NCI-H1092 treated with DMSO at 0.1 percent for 48 hours (cell line): ENCODE results near the gene SLCO3A1.

ENCODE experiments used
- DNase-seq: peaks from one replicate; lab custom pipeline; 2025; lab: John Stamatoyannopoulos, UW

The SLCO3A1 gene

DNA sequence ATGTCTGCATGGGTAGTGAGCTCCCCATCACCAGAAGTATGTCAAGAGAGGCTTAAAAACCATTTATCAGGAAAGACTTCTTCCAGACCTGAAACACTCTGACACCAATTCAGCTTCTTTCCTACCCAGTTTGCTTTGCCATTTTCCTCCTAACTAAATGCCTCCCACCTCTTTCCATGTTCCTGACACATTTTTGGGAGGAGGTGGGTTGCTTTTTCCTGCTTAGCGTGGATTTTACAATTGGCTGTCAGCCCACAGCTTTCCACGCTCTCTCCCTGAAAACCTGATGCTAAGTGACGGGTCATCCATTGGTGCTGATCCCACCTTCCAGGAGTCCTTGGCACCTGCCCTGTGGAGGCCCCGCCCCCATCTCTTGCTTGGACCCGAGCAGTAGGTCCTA is 275.3 kb downstream of the SLCO3A1 start:
- no peak for DNase-seq

DNA sequence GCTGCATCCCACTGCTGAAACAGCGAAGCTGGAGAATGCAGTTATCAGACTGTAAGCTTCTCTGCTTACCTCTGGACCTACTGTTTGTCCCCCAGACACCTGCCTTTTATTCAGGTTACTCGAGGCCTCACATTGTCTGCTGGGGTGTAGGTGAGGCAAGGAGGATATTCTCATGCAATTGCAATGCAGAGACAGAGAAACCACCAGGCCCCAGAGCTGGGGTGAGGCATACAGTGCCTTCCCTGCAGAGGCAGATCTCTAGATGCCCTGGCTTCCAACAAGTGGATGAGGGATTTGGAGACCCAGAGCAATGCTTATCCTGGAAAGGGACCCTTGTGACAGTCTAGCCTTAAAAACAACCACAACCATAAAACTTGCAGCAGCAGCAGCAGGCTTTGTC is 276.7 kb downstream of the SLCO3A1 start:
- DNase-seq = no peak

DNA sequence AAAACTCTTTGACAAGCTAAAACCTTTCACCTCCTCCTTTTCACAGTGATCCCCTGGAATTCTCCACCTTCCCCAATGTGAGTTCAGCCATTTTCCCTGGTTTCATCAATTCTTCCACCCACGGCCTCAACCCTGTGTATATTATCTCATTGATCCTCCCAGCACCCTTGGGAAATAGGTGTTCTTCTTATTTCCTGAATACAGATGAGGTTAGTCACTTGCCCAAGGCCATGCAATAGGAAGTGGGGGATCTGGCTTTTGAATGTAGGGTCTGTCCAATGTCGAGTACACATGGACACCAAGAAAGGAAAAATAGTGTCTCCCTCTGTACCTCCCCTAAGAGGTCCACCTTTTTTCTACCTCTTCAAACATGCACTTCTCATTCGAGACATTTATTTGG is 277.4 kb downstream of the SLCO3A1 start:
- DNase-seq = no peak

DNA sequence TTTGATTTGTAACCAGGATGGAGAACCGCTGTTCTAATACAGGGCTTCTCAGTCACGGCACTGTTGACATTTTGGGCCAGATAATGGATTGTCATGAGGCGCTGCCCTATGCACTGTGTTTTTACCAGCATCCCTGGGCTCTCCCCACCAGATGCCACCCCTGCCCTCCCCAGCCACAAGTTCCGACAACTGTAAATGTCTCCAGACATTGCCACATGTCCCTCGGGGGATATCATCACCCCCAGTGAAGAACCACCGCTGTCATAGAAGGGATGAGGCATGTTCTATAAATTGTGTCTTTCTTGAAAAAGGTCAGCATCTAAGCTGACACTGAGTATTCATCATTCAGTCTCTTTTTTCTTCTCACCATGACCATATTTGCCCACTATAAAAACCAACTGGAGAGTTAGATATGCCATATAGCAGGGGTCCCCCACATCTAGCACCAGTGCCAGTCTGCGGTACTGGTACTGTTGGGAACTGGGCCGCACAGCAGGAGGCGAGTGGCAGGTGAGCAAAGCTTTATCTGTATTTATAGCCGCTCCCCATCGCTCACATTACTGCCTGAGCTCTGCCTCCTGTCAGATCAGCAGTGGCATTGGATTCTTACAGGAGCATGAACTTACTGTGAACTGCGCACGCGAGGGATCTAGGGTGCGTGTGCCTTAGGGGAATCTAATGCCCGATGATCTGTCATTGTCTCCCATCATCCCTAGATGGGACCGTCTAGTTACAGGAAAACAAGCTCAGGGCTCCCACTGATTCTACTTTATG is 279.7 kb downstream of the SLCO3A1 start:
- DNase-seq = no peak

DNA sequence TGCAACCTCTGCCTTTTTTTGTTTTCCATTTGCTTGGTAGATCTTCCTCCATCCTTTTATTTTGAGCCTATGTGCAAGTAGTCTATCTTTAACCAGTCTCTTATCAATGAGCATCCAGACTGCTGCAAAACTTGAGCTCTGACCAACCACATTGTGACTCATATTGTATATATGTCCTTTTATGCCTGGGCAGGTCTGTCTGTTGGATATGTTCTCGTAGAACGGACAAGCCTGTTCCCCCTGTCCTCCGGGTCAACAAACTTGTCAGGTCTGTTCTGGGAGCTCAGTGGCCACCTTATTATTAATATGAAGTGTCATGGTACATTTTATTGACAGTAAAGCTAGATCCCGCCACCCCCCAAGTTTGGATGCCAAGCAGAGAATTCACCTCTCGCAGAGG is 287.3 kb downstream of the SLCO3A1 start:
- DNase-seq = no peak

DNA sequence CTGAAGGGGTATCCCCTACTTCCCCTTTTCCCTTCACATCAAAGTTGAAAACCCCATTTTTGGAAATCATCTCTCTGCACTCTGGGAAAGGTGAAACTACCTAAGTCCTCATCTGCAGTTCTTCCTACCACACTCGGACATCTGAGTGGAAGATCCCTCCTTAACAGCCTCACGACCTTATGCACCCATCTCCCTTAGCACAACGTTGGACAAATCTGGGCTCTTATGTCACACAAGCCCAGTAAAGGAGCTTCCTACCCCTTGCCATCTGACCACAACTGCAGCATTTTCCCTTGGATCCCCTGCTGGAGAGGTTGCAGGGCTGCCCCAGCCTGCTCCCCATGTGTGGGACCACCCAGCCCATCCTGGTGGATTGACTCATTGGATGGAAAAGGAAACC is 288.1 kb downstream of the SLCO3A1 start:
- no peak for DNase-seq

DNA sequence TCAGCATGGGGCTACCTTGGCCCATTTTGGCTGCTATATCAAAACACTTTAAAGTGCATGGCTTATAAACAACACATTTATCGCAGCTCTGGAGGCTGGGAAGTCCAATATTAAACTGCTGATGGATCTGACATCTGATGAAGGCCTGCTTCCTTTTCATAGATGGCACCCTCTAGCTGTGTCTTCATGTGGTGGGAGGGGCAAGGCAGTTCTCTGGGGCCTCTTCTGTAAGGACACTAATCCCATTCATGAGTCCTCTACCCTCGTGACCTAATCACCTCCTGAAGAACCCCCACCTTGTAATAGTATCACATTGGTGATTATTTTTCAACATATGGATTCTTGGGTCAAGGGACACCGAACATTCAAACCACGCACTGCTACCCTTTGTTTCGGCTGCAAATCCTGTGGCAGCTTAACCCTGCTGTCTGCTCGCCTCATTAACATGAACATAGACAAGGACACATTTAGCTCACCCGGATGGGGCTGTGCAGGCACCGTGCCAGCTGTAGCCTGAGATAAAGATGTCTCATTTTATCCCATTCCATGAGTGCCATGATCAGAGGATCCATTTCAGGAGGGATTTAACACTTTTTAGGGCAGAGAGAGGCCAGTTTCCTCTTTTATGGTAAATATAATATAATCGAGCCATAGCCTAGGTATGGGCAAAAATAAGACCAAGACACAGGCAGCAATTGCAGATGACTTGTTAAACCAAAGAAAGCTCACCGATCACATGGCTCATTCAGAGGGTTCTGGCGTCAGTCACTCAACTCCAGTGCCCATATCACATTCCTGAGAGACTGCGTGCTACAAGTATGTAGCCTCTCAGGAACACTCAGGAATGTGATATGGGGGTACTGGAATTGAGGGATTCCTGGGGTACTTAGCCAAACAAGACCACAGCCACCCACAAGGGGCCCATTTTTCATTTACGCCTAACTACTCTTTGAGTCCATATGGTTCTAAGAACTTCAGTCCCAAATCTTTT is 289.0 kb downstream of the SLCO3A1 start:
- no peak for DNase-seq

DNA sequence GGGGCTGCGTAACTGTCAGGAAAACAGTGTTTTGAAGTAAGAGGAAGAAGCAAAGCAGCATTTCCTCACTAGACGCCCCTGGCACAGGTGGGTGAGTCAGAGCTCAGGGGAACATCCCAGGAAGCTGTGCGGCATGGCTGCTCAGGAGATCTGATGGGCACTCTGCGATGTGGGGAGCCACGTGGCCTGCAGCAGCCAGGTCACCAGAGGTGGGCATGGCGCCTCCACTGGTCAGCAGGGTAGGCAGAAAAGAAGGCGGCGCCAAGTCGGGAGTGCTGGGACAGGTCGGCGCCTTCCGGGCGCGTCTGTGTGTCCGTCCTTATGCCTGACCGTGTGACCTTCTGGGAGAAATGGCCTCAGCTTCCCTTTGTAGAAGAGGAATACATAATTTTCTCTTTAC is 290.3 kb downstream of the SLCO3A1 start:
- no peak for DNase-seq

DNA sequence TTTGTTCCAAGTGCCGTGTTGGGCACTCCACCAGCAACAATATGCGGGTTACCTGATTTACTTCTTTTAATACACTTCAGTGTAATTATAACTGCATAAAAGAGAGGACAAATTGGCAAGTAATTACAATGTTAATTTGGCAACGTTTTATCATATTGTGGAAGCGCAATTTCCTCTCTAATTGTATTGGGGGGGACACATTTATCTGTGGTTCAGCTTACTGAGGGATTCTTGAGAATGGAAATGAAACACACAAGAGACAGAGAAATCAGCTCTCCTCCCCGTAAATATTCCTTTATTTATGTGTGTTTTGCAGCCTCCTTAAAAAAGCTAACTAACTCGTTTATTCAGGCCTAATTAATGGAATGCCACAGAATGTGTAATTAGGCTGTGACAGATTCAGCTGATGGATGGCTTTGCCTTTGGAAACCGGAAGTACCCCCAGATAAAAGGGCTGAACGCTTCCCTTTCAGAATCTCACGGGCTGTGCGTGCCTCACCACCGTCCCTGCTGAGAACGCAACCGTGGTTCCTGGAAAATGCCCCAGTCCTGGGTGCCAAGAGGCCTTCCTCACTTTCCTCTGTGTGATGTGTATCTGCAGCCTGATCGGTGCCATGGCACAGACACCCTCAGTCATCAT is 293.1 kb downstream of the SLCO3A1 start:
- DNase-seq = no peak

DNA sequence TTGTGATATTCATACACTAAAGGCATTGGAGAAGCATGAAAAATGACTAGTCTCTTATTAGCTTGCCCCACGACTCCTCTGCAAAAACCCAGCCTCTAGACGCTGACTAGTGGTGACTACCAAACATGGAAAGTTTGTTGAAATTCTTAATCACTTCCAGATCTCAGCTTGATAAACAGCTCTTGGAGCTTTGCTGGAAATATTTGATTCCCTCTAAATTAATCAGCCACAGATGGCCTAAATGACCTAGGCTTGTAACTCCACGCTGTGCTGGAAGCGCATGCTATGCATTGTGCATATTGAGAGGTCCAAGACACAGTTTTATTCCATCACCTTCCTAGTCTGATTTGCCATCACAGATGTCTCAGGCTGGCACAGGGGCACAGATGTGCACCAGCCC is 295.5 kb downstream of the SLCO3A1 start:
- no peak for DNase-seq

DNA sequence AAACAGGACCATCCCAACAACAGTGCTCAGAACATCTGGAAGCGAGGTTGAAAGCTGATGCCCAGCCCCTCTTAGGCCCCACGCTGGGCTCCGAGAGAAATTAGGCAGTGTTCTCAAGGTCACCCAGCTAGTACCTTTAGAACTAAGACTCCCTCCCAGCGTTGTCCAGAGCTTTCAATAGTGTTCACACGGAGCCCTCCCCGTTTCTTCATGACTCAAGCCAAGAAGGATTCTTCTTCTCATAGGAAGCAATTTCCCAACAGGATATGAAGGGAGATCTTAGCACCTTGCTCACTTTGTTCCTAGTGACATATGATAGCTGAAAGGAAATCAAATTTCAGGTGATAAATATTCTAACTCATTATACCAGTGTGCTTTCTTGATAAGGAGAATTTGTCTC is 296.0 kb downstream of the SLCO3A1 start:
- no peak for DNase-seq

DNA sequence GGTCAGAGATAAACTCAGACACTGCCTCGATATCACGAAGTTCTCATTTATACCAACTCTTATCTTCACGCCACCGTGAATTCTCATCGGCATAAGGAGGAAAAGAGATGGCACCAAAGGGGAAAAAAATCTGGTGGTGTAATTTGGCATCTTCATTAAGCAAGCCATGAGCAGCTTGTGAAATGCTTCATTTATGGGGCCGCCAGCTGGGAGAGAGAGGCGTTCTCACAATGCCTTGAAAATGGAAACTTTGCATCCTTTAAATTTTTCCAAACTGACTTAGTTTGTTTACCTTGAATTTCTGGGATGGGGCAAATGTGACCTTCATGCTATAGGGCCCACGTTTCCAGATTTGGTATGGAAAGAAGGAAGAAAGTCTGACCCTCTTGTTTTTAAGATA is 297.7 kb downstream of the SLCO3A1 start:
- no peak for DNase-seq

DNA sequence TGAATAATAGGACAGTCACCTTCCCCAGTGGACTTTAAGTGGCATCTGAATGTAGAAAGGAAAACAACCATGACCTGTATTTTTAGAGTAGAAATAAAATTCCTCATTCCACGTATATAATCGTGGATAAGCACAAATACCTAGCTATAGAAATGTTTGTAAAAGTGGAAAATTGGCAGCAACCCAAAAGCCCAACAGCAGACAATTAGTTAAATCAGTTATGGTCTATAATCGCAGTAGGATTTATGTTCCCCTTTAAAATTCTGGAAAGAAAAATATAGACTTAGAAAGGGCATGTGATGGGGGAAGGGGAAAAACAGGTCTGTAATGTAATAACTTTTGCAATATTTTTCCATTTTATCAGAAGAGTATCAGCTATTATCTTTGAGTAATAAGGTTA is 298.2 kb downstream of the SLCO3A1 start:
- no peak for DNase-seq

DNA sequence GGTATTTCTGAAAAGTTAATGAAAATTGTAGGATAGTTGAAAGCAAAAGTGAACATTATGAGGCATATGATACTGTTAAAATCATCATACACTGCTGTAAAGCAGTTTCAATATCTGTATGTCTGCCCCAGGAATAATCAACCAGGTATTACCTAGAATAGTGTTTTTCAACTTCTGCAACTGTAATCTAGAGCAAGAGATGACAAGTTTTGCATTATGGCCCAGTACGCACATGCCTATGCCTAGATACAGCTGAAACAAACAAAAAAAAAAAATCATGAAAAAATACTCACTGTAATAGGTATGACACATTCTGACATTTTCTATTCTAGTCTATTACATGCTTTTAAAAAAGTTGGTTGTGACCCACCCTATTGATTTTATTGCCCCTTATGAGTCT is 299.5 kb downstream of the SLCO3A1 start:
- no peak for DNase-seq

DNA sequence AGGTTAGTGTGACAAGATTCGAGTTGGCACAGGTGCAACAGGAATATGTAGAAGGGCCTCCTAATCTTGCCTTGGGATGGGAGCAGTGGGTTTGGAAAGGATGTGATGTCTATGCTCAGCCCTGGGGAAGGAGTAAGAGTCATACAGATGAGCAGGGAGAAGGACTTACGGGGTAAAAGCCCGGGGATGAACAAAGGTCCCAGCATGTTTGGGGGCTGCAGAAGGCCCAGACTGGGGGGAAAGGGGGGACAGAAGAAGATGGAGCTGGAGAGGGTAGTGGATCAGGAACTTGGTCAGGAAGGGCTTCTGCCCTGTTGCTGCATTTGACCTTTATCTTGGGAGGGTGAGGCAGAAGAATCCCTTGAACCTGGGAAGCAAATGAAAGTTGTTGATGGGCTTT is 300.1 kb downstream of the SLCO3A1 start:
- no peak for DNase-seq

DNA sequence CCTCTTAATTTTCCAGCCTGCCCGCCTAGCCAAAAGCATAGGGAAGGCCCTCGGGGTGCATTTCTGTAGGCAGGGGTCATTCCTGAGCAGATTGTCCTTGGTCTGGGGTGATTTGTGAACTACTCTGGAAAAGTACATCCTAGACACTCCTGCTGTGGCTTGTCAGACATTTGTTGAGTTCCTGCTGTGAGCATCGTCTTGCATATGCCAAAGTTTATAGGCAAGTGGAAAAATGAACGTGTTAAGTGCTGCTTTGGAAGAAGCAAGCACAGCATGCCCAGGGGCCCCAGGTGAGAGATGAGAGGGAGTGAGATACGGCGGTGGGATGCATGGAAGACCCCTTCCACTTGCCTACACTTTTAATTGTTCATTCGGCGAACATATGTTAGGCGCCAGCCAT is 302.4 kb downstream of the SLCO3A1 start:
- DNase-seq = no peak

DNA sequence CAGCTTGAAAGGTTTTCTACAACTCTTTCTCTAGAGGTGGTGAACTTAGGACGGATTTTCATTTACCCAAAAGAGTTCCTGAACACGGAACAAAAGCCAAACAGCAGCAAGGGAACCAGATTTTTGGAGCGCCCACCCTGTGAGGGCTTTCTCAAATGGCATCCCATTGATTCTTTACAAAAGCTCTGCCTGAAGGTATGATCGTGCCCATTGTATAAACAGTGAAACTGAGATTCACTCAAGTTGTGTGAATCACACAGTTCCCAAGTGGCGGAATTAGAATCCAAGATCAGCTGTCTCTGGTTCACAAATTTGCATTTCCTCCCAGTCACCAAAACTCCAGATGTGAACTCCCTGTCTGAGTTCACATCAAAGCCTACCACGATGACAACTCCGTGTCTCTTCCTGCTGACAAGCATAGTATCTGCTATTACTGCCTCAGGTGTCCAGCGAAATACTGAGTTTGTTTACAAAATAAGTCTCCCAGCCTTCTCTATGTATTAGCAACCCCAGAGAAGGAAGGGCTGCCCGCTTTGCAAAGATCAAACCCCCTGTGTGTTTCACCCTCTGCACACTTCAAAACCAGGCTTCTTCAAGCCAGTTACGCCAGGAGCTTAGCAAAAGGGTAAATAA is 304.3 kb downstream of the SLCO3A1 start:
- no peak for DNase-seq

DNA sequence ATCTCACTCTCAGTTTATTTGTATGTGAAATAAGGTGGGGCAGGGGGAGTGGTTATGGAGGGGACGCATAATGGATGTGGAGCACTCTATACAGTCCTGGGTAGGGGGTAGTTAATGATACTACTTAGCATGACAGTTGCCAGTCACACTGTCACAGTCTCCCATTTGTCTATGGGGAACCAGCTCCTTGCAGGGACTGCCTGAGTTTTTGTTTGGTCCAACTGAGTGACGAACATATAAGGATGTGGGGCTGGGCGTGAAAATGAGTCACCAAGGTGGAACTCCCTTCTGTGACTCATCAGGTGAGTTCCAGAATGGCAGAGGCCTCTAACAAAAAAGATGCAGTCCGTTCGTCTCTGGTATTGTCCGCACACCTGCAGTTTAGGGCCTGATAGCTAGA is 304.9 kb downstream of the SLCO3A1 start:
- no peak for DNase-seq

DNA sequence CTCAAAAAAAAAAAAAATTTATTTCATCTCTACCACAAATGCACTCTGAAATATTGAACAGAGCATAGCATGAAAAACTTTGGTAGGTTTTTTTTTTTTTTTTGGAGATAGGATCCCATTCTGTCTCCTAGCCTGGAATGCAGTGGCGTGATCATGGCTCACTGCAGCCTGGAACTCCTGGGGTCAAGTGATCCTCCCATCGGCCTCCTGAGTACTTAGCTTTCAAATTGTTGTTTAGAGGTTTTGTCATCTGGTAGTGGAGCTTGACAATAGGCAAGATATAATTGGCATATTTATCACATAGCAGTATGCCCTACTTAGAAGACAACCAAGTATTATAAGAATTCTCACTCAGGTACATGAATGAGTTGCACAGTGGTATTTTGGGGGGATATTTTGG is 306.0 kb downstream of the SLCO3A1 start:
- DNase-seq = no peak

DNA sequence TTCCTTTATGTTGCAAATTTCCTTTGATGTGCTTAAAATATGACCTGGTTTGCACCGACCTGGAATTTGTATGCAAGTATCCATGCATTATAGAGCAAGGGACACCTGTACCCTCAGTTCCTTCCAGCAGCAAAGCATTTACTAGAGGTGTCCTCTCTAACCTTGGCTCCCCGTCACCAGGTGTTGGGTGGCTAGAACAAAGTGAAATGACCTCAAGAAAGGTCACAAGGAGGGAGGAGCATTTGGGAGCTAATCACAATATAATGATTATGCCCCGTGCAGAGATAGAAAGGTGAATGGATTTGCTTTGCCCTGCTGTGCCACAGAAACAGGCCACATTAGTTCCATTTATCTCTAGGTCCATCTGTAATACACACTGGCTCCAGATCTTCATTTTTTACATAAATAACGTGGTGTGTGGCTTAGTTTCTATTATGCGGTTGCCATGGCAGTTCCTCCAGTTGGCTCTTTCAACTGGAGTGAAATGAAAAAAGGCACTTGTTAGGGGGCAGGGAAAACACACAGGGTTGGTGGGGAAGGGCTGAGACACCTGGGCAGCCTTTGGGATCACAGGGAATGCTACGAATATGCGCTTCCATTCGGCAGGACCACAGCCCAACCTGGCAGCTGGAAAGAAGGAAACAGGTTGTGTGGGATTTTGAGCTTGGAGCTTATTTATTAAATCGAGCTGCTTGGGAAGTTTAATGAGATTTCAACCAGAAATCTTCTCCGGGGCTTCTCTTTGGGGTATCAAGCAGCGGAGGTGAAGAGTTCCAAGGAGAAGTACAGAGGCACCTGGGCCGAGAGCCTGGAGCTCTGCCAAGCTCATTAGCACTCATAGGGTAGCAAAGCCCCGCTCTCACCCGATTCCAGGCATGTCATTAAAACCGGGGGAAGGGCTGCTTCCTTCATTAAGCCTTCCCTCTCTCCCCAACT is 306.7 kb downstream of the SLCO3A1 start:
- DNase-seq = no peak

DNA sequence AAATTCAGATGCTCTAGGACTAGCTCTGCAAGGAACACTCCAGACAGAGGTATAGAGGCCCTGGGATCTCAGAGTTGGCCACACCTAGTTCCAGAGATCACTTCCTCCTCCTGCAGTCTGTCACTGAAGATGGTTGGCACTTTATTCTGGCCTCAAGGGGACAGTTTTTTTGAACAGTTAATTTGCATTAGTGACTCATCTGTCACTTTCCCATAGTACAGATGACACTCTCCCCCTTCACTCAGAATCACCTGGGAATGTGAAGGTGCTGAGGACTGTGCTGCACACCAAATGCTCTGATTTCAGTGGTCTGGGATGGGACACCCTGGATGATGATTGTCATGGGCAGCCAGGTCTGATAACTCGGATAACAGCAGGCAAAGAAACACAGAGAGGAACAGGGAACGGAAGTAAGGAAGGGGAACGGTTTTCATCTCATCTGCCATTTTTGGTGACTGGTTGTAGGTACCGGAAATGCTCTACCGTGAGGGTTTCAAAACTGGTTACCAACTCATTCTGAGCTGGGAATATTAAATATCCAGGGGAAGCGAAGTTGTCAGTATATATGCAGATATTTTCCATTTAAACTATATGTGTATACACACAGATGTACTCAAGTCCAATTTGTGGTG is 307.6 kb downstream of the SLCO3A1 start:
- no peak for DNase-seq
